Right lung (tissue), 5 donors: ENCODE results near the gene HS6ST3. TPM values are rescaled to one million over a fixed set of nuclear protein-coding genes. Genes with fewer than 3 reads are reported as not detected.

Experiments
- DNase-seq, 2 donors: peaks; one replicate each; pipeline ENCODE4 v3.0.0-alpha.2; 2013
- polyA plus RNA-seq, 5 donors: library from polyadenylated mRNA; unstranded; fragments of 120-200 nt; gene quantifications; one replicate each; pipeline versions ENCODE4 v1.2.1 to v1.2.3, GENCODE V29; 2013; ENCODE audit warnings: inconsistent platforms in 1 of 5, low replicate concordance in 1 of 5; ENCODE audit not compliant: insufficient read length in 5 of 5, insufficient read depth in 1 of 5

Gene HS6ST3
- polyA plus RNA-seq, 5 donors: 0.05 to 0.10 (median 0.07) TPM

DNA sequence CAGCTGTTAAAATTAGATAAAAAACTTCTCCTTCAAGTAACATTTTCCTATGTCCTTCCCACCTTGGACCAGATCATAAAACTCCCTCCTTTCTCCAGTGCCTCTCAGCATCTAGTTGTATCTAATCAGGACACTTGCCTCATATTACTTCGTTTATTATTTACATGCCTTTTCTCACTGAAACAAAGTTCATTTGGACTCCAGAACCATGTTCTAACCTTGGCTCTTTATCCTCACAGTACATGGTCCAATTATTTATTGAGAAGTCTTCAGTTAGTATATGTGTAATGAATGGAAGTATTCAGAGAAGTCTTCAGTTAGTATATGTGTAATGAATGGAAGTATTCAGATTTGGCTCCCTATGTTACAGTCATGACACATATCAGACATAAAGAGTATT, 561.7 kb downstream of the HS6ST3 start:
- DNase-seq: no peak

DNA sequence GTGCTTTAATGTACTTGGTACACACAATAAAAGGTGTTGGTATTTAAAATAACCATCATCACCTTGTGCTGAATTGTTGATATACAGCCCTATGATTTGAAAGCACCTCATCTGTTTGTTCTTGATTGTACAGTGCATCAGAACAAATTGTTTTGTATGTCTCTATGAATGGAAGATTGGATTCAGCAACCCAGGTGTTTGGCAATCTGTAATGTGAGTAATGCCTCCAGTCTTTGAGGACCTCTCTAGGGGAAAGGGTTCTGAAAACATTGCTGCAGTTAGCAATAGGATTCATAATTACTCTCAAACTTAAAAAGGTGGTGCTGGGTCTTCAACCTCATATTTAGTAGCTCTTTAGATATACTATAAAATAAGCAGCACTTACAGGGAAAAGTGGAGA, 562.6 kb downstream of the HS6ST3 start:
- no peak for DNase-seq

DNA sequence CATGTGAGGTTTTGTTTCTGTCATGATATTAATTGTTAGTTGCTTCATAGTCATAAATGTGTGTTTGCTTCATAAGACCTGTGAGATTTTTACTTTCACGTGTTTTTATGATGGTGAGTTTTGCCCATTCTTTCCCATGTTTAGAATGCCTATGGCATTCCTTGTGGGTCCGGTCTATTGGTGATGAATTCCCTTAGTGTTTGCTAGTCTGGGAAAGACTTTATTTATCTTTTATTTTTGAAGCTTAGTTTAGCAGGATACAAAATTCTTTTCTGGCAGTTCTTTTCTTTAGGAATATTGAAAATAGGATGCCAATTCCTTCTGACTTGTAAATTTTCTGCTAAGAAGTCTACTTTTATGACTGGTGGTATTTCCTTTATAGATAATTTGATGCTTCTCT, 571.7 kb downstream of the HS6ST3 start:
- no peak for DNase-seq

- no peak for DNase-seq
Measured at GRCh38 chr13:96662036-96662435, 572.1 kb downstream of the HS6ST3 start.

- DNase-seq: no peak
Measured at GRCh38 chr13:96667294-96668018, 577.5 kb downstream of the HS6ST3 start.

- DNase-seq: no peak
Measured at GRCh38 chr13:96671073-96671472, 581.2 kb downstream of the HS6ST3 start.

DNA sequence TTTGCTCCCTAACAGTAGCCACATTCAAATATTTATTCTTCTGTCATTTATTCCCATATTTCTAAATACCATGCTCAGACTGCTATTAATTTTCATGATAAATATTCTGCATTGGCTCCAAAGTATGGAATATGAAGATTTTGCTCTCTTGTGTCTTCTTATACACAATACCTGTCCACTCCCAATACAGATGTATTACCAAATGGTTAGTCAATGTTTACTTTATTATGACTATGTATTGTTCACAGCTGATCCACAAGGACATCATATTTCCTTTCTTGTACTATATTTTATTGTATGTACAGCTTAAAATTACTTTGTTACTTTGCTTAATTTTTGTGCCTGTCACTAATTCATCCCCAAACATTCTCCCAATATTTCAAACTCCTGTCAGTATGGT, 582.1 kb downstream of the HS6ST3 start:
- no peak for DNase-seq

DNA sequence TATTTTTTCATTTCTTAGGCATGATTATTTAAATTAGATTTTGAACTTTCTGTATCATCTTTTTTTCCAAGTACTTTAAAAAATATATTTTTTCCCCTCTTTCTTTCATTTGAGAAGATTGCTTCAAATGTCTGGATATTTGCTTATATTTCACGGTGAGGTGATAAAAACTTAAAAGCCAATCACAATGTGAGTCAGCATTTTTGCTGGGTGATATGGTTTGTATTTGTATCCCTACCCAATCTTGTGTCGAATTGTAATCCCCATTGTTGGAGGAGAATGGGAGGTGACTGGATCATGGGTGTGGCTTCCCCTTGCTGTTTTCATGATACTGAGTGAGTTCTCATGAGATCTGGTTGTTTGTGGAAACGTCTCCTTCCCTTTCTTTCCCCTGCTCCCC, 583.9 kb downstream of the HS6ST3 start:
- no peak for DNase-seq

- no peak for DNase-seq
Measured at GRCh38 chr13:96677029-96677428, 587.1 kb downstream of the HS6ST3 start.

DNA sequence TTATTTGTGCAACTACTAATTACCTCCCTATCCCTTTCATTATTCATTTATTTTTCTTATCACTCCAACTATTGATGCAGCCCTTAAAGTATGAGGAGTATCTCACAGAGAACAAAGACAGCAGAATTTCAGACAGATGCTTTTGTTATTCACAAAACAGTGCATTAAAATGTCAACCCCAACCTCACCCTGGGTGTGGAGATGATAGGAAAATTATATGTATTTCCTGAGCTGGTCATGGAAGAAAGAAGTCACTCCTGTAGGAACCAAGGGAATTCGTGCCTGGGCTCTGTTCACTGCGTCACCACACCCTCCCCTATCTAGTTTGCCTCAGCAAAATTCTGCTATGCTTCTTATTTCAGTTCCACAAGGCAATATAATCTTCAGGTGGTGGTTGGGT, 588.9 kb downstream of the HS6ST3 start:
- DNase-seq: no peak

GRCh38 chr13:96680898-96681297, 591.0 kb downstream of the HS6ST3 start:
- no peak for DNase-seq

DNA sequence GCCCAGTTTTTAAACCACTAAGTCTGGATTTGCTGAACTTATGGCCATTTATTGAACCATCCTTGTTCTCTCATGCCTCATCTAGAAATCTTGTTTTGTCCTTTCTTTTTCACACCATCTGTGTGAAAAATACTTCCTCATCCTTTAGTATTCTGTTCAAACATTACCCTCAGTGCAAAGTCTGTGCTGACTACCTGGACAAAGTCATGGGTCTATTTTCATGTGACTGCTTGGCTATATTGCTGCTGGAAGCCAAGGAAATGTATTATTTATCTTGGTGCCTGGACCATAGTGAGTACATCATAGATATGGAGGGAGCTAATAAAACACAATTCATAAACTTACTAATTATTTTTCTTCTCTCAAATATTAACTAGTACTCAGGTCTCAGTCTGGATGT, 591.9 kb downstream of the HS6ST3 start:
- DNase-seq: no peak

- DNase-seq: no peak
Measured at GRCh38 chr13:96684469-96684868, 594.6 kb downstream of the HS6ST3 start.

DNA sequence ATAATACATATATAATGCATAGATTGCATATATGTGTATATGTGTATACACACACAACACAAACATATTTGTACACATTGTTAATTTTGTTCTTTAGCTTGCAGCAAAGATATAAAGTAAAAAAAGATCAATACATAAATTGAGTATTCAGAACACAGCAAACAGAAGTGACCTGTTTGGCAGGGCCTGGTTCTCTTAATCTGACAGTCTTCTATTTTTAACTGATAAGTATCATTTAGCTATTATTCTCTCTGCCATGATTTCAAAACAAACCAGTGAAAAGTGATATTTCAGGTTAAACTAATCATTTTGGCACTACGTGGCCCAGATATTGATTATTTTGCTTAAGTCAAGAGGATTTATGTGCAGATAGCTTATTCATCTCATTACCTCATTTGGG, 595.0 kb downstream of the HS6ST3 start:
- no peak for DNase-seq

DNA sequence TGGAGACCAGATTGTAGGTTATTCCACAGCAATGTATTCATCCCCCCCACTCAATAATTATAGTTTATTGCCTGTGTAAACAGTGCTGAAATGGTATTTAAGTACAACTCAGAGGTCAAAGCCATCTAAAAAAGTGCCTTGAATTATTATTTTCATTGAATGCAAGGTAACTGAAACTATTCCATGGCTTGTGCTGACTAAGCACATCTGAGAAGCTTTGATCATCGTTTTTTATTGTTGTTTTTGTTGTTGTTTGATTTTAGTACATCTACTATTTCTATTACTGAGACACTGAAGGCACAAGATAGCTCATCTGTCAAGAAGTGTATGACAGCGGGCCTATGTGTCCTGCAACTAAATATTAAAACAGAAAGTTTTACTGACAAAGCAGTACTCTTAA, 596.4 kb downstream of the HS6ST3 start:
- no peak for DNase-seq

DNA sequence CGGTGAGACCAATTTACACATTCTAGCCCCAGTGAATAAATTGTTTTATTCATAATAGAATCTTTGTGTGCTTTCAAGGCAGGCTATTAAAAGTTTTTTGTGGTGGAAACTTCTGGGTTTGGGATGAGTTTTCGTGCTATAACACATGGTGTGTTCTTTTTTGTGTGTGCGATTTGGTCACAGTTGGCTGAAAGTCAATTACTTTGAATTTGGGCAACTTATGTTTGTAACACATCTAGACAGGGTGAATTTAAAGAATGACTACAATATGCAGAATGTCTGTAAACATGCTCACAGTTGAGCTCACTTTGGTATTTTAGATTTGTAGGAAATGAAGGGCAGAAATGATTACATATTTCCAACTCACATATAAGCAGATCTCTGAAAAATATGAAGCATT, 597.3 kb downstream of the HS6ST3 start:
- DNase-seq: no peak

DNA sequence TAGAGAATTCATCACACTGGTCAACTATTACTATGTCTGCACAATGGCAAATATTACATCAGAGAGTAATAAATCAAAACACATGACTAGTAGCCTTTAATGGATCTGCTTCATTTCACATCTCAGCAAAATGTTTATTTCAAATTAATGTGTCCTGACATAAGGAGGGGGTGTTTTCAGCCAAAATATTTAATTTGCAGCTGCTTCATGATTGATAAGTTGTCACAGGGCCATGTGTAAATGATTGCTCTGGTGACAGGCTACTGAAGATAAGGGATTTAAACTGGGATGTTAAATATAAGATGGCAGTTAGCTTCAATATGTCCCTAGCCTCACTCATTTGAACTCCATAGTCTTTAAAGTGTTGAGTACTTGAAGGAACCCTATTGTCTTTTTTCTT, 601.1 kb downstream of the HS6ST3 start:
- DNase-seq: no peak

DNA sequence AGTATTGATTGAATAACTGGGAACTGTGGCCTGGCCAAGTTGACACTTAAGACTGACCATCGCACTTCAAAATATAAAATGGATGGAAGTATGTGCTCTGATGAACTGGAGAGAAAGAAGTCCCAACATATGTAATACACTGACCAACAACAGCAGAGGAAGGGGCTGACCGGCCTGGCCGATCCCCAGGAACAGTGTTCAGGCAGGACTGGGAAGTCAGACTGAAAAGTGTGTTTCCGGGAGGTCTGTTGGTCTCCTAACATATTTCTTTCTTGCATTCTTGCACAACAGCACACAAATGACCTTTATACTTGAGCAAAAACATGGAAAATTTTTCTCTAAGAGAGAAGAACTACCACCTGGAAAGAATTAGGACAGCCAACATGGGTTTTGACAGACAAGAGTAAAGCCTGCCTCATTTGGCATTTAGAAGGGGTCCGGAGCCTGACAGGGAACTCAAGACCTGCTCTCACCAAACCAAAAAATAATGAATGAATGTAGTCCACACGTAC, 606.5 kb downstream of the HS6ST3 start:
- DNase-seq: no peak

- no peak for DNase-seq
Measured at GRCh38 chr13:96700657-96701056, 610.8 kb downstream of the HS6ST3 start.

- no peak for DNase-seq
Measured at GRCh38 chr13:96707146-96707545, 617.2 kb downstream of the HS6ST3 start.

GRCh38 chr13:96710166-96710862, 620.4 kb downstream of the HS6ST3 start:
- no peak for DNase-seq

GRCh38 chr13:96720446-96720845, 630.5 kb downstream of the HS6ST3 start:
- no peak for DNase-seq

GRCh38 chr13:96726651-96727050, 636.7 kb downstream of the HS6ST3 start:
- DNase-seq: no peak

- DNase-seq: no peak
Measured at GRCh38 chr13:96728463-96728862, 638.6 kb downstream of the HS6ST3 start.
